GM13976 (cell line): ENCODE measurements around the gene R3HDM1.

Experiments
- DNase-seq: peaks from one replicate; pipeline ENCODE4 v3.0.0; 2012; ENCODE audit warnings: low spot score
- in situ Hi-C: fragments of 300-500 bp; cut with MboI; formaldehyde crosslinking; loops from one replicate; pipeline ENCODE4 v1.12.0; 2022; ENCODE audit warnings: low sequenced_read_pairs, mixed read lengths, inconsistent platforms; ENCODE audit not compliant: unreplicated experiment
- TF ChIP-seq, protein P1 (sequence below): IDR thresholded peaks from 2 replicates; pipeline ENCODE4 v1.5.1; 2012; ENCODE audit warnings: borderline replicate concordance, mild to moderate bottlenecking; ENCODE audit not compliant: insufficient read depth; ENCODE audit errors: extremely low read depth, missing control alignments, control extremely low read depth

The R3HDM1 gene

GRCh38 chr2:135635212-135635835 is 104.0 kb downstream of the R3HDM1 start:
- in situ Hi-C loops = no loop called here
- no peak for DNase-seq
- TF ChIP-seq, protein P1, sequence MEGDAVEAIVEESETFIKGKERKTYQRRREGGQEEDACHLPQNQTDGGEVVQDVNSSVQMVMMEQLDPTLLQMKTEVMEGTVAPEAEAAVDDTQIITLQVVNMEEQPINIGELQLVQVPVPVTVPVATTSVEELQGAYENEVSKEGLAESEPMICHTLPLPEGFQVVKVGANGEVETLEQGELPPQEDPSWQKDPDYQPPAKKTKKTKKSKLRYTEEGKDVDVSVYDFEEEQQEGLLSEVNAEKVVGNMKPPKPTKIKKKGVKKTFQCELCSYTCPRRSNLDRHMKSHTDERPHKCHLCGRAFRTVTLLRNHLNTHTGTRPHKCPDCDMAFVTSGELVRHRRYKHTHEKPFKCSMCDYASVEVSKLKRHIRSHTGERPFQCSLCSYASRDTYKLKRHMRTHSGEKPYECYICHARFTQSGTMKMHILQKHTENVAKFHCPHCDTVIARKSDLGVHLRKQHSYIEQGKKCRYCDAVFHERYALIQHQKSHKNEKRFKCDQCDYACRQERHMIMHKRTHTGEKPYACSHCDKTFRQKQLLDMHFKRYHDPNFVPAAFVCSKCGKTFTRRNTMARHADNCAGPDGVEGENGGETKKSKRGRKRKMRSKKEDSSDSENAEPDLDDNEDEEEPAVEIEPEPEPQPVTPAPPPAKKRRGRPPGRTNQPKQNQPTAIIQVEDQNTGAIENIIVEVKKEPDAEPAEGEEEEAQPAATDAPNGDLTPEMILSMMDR = no peak

DNA sequence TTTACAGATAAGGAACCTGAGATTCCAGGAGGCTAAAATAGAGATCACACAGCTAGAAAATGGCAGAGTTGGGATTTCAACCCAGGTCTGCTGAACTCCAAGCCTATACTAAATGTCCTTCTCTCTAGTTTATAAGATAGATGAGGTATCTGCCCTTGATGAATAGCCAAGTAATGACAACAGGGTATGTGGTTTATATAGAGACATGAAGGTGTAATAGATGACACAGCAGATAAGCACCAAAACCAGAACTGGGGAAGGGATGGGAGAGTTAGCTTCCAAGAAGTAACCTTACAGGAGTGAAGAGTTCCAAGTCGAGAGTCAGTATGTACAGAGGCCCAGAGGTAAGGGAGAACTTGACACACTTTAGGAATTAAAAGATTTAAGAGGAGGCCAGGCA is 105.7 kb downstream of the R3HDM1 start:
- no peak for DNase-seq
- TF ChIP-seq, protein P1 = no peak
- in situ Hi-C loops = no loop called here

DNA sequence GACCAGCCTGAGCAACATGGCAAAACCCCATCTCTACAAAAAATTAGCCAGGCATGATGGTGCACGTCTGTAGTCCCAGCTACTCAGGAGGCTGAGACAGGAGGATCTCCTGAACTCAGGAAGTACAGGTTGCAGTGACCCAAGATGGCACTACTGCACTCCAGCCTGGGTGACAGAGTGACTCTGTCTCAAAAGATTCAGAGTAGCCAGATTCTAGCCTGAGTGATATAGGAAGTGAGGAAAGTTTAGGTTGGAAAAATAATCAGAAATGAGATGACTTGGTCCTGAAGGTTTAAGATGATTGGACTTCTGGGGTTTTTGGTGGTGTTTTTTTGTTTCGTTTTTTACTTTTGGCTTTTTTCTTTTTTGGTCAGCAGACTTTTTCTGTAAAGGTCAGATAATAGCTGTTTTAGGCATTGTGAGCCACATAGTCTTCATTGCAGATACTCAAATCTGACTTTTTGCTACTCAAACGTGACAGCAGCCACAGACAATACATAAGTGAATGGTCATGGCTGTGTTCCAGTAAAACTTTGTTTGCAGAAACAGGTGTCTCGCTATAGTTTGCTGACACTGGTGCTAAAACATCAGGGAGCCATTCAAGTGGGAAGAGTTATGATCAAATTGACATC is 106.3 kb downstream of the R3HDM1 start:
- in situ Hi-C loops = no loop called here
- no peak for DNase-seq
- TF ChIP-seq, protein P1 = no peak

GRCh38 chr2:135638825-135639224 is 107.5 kb downstream of the R3HDM1 start:
- TF ChIP-seq, protein P1 = no peak
- no peak for DNase-seq
- in situ Hi-C loops = no loop called here

DNA sequence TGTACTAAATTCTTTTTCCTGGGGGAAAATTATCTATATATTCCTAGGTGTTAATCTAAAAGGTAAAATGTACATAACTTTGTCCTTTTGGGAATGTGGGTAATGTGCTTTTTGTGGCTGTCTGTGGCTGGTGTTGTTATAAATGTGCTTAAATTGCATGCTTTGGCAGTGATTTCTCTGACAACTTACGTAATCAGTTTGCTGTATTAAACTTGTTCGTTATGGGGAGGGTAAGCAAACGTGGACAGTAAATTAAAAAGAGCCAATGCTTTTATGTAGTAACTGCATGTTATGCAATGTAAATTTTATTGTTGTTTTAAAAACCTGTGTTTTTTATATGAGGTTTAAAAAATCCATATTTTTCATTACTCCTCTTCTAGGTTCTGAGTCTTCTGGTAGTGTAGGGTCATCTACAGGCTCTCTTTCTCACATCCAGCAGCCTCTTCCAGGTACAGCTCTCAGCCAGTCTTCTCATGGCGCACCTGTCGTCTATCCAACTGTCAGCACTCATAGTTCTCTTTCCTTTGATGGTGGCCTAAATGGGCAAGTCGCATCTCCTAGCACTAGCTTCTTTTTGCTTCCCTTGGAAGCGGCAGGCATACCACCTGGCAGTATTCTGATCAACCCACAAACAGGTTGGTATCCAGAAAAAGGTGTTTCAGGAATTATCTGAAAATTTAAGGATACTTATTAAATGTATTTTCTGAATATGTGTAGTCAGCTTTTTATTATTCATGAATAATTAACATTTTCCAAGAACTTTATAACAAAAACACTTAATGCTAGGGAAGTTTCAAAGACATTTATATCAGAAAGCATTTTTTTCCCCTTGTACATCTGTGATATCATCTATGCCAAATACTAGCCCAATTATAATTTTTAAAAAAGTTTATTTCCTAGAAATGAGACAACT is 110.1 kb downstream of the R3HDM1 start:
- TF ChIP-seq, protein P1 = no peak
- in situ Hi-C loops = no loop called here

DNA sequence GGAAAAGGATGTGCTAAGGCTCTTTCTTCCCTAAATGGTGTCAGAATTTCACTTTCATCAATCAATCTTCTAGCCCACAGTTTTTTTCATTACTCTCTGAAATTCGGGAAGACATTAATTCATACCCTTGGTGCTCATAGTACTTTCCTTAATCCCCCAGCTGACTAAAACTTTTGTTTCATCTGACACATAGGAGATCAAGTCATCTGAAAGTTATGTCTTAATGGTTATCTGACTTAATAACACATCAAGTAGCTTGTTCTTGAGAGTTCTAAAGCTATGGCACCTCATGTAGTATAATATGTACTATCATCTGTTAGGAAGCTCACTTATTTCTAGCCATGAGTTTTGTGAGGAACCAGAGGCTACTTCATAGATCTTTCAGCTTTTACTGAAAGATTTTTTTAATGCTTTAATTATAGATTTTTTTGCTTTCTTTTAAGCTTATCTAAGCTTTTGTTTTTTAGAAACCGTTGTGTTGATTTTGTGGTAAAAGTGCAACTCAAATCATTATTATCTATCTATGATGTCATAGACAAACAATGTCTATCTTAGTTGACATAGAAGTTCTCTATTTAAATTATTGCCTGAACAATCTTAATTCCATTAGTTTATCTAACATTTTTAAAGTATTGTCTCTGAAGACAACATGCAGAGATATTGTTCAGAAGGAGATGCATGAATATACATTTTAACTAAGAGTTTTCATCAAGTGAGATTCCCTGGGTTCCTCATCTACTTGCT is 116.7 kb downstream of the R3HDM1 start:
- no peak for DNase-seq
- in situ Hi-C loops = no loop called here
- TF ChIP-seq, protein P1 = no peak

More for the DNA sequence above, 110.1 kb downstream of the R3HDM1 start:
- DNase-seq = no peak
